Activated CD4-positive, alpha-beta memory T cell treated with anti-CD3 and anti-CD28 coated beads for 36 hours (primary cell): ENCODE measurements around the gene DPP9. TPM values are rescaled to one million over a fixed set of nuclear protein-coding genes. Genes with fewer than 3 reads are reported as not detected.

Experiments
- microRNA-seq: library from miRNA; unstranded; fragments of <30 nt; microRNA quantifications from one replicate; pipeline ENCODE4 v1.2.0, GENCODE V29; 2022; ENCODE audit warnings: borderline number of aligned reads, borderline microRNAs expressed, borderline replicate concordance
- total RNA-seq, 2 experiments: library from RNA; stranded (reverse); gene quantifications; one replicate each; pipeline ENCODE4 v1.2.3, GENCODE V29; 2021

Gene DPP9
- total RNA-seq, 2 experiments from 2014 or later = 54.8 to 57.5 TPM

Small RNA genes lying within 50 kb of the gene (microRNA-seq; reads per million reads assigned to microRNA genes)
- gene MIR7-3 = 3.5 reads per million

Other genes with a start within 250 kb of the DPP9 start
- under 1 TPM in 1 of 2 experiments, not detected in 1; 0.02 TPM for gene PLIN4, start 205.4 kb downstream of the DPP9 start, total RNA-seq
- under 1 TPM; 0.17 to 0.31 TPM for gene PLIN5, start 188.6 kb downstream of the DPP9 start, total RNA-seq
- under 1 TPM; 0.88 to 0.92 TPM for gene LRG1, start 183.8 kb downstream of the DPP9 start, total RNA-seq
- under 1 TPM in 1 of 2 experiments, not detected in 1; 0.19 TPM for gene SEMA6B, start 164.2 kb downstream of the DPP9 start, total RNA-seq
- gene TNFAIP8L1, start 84.3 kb downstream of the DPP9 start, total RNA-seq = 10 to 100 TPM; 17.2 to 17.4 TPM
- 10 to 100 TPM; 72.9 to 74.7 TPM for gene MYDGF, start 53.5 kb downstream of the DPP9 start, total RNA-seq
- gene FEM1A, start 67.9 kb upstream of the DPP9 start, total RNA-seq = 1 to 10 TPM; 9.2 to 9.3 TPM
- 10 to 100 TPM; 24.0 to 25.4 TPM for gene TICAM1, start 107.9 kb upstream of the DPP9 start, total RNA-seq
- gene PLIN3, start 143.8 kb upstream of the DPP9 start, total RNA-seq = 10 to 100 TPM; 36.6 to 37.7 TPM
- gene ARRDC5, start 179.1 kb upstream of the DPP9 start, total RNA-seq = under 1 TPM in 1 of 2 experiments, not detected in 1; 0.12 TPM
- 100 to 1,000 TPM; 118 to 119 TPM for gene UHRF1, start 185.7 kb upstream of the DPP9 start, total RNA-seq
- gene KDM4B, start 245.3 kb upstream of the DPP9 start, total RNA-seq = 10 to 100 TPM; 19.2 to 20.6 TPM